A549 (cell line): ENCODE results near the gene ELMOD2. TPM values are rescaled to one million over a fixed set of nuclear protein-coding genes. Genes with fewer than 3 reads are reported as not detected.

Source experiments
- ATAC-seq, 2 experiments: fragments of 200-7000 bp in 1 of 2; fragments of >200 bp in 1 of 2; cut with Nextera tagmentation in 1 of 2; cut with Tn5 transposase in 1 of 2; 3 replicates each; pipeline versions ENCODE4 v1.8.0 to v1.9.1; 2018 to 2020; ENCODE audit warnings: mild to moderate bottlenecking in 1 of 2, moderate library complexity in 1 of 2
- CTCF ChIA-PET: fragments of 300-600 bp; sonication (Branson Sonifier 250); formaldehyde crosslinking; extraction: SDS; loops from one replicate; lab custom pipeline; 2021; ENCODE audit warnings: antibody characterized with exemption, inconsistent platforms; lab: Yijun Ruan, JAX
- POLR2A ChIA-PET: fragments of 350-600 bp; formaldehyde crosslinking; extraction: SDS; loops from one replicate; lab custom pipeline; 2021; ENCODE audit warnings: antibody characterized with exemption, inconsistent platforms; lab: Yijun Ruan, JAX
- DNase-seq, 2 experiments: peaks; one replicate each; pipeline versions ENCODE4 v3.0.0 to v3.0.0-alpha.2; 2011 to 2016; ENCODE audit warnings: low read depth in 1 of 2, low spot score in 1 of 2
- FAIRE-seq: peaks from 2 replicates; lab custom pipeline; 2011; peaks lifted over from hg19 to GRCh38; lab: Jason Lieb, UNC
- H3K27ac ChIP-seq, 2 experiments: fragments of >200 bp; sonication (Bioruptor Twin); formaldehyde crosslinking; 3 replicates each; pipeline ENCODE4 v1.5.1; 2016 to 2017
- H3K4me1 ChIP-seq: fragments of >200 bp; sonication (Bioruptor Twin); formaldehyde crosslinking; 3 replicates; pipeline ENCODE4 v1.6.1; 2016
- H3K4me2 ChIP-seq: fragments of >200 bp; sonication (Bioruptor Twin); formaldehyde crosslinking; 3 replicates; pipeline ENCODE4 v1.6.1; 2016
- H3K4me3 ChIP-seq: fragments of >200 bp; sonication (Bioruptor Twin); formaldehyde crosslinking; 3 replicates; pipeline ENCODE4 v1.5.1; 2016
- H3K9me3 ChIP-seq: fragments of >200 bp; sonication (Bioruptor Twin); formaldehyde crosslinking; 3 replicates; pipeline ENCODE4 v1.6.1; 2016
- BCL3 ChIP-seq: fragments of >200 bp; sonication (Bioruptor Twin); formaldehyde crosslinking; IDR thresholded peaks from 3 replicates; pipeline ENCODE4 v1.6.1; 2016
- CBX8 ChIP-seq: fragments of 200-600 bp; sonication (generic); IDR thresholded peaks from 2 replicates; pipeline ENCODE4 v1.6.1; 2016
- CHD2 ChIP-seq: fragments of 150-350 bp; IDR thresholded peaks from 2 replicates; pipeline ENCODE4 v1.6.1; 2014; ENCODE audit warnings: low read length; ENCODE audit not compliant: partially characterized antibody
- CHD4 ChIP-seq: fragments of 200-600 bp; sonication (generic); IDR thresholded peaks from 2 replicates; pipeline ENCODE4 v1.6.1; 2016; ENCODE audit warnings: antibody characterized with exemption, mild to moderate bottlenecking, borderline replicate concordance
- CTCF ChIP-seq: fragments of >200 bp; sonication (Bioruptor Twin); formaldehyde crosslinking; IDR thresholded peaks from 3 replicates; pipeline ENCODE4 v1.5.1; 2016
- EHF ChIP-seq: fragments of 250-450 bp; sonication (Bioruptor Pico); IDR thresholded peaks from 2 replicates; pipeline ENCODE4 v1.5.0; 2020; ENCODE audit warnings: mild to moderate bottlenecking
- EHMT2 ChIP-seq: fragments of 200-600 bp; sonication (generic); IDR thresholded peaks from 2 replicates; pipeline ENCODE4 v1.6.1; 2016; ENCODE audit warnings: antibody characterized with exemption, low read depth, mild to moderate bottlenecking, moderate library complexity
- ELK1 ChIP-seq: fragments of 150-350 bp; IDR thresholded peaks from 2 replicates; pipeline ENCODE4 v1.6.1; 2014; ENCODE audit warnings: low read depth, mild to moderate bottlenecking, low read length
- ESRRA ChIP-seq: fragments of 150-350 bp; IDR thresholded peaks from 2 replicates; pipeline ENCODE4 v1.6.1; 2014; ENCODE audit warnings: mild to moderate bottlenecking, low read length, borderline replicate concordance
- FOSB ChIP-seq: fragments of 250-450 bp; sonication (Bioruptor Pico); IDR thresholded peaks from 2 replicates; pipeline ENCODE4 v1.5.0; 2020; ENCODE audit warnings: mild to moderate bottlenecking, moderate library complexity
- FOSL2 ChIP-seq, 2 experiments: fragments of 450-650 bp in 1 of 2; fragments of >200 bp in 1 of 2; sonication (Bioruptor Twin) in 1 of 2; formaldehyde crosslinking; IDR thresholded peaks; 2 replicates each; pipeline versions ENCODE4 v1.5.0 to v1.6.1; 2016 to 2020; ENCODE audit warnings: mild to moderate bottlenecking in 1 of 2, moderate library complexity in 1 of 2
- HES2 ChIP-seq: fragments of >200 bp; sonication (Bioruptor Twin); formaldehyde crosslinking; IDR thresholded peaks from 2 replicates; pipeline ENCODE4 v1.6.1; 2016
- HOXA7 ChIP-seq: fragments of 250-450 bp; sonication (Bioruptor Pico); IDR thresholded peaks from 2 replicates; pipeline ENCODE4 v1.5.0; 2020; ENCODE audit warnings: mild to moderate bottlenecking, moderate library complexity
- HOXB13 ChIP-seq: fragments of 250-450 bp; sonication (Bioruptor Pico); IDR thresholded peaks from 2 replicates; pipeline ENCODE4 v1.5.0; 2020; ENCODE audit warnings: low read depth, mild to moderate bottlenecking, moderate library complexity
- HOXB5 ChIP-seq: fragments of 250-450 bp; sonication (Bioruptor Pico); IDR thresholded peaks from 2 replicates; pipeline ENCODE4 v1.5.0; 2020; ENCODE audit warnings: mild to moderate bottlenecking, moderate library complexity
- KDM5A ChIP-seq: fragments of 200-600 bp; sonication (generic); IDR thresholded peaks from 2 replicates; pipeline ENCODE4 v1.6.1; 2016; ENCODE audit warnings: antibody characterized with exemption, mild to moderate bottlenecking
- MAFK ChIP-seq: fragments of 450-650 bp; IDR thresholded peaks from 2 replicates; pipeline ENCODE4 v1.6.1; 2014; ENCODE audit not compliant: partially characterized antibody
- MAX ChIP-seq: IDR thresholded peaks from 2 replicates; pipeline ENCODE4 v1.6.1; 2012
- MAZ ChIP-seq: fragments of 150-350 bp; IDR thresholded peaks from 2 replicates; pipeline ENCODE4 v1.6.1; 2014; ENCODE audit warnings: antibody characterized with exemption, low read depth, low read length, borderline replicate concordance
- MYC ChIP-seq: IDR thresholded peaks from 2 replicates; pipeline ENCODE4 v1.6.1; 2012; ENCODE audit warnings: mild to moderate bottlenecking, inconsistent platforms, low read length, improper control_type of control experiment, borderline replicate concordance
- NFE2L2 ChIP-seq: fragments of 150-350 bp; conservative IDR thresholded peaks from 2 replicates; pipeline ENCODE4 v1.6.1; 2014; ENCODE audit warnings: low read length
- PHF8 ChIP-seq: fragments of 200-600 bp; sonication (generic); IDR thresholded peaks from 2 replicates; pipeline ENCODE4 v1.6.1; 2016; ENCODE audit warnings: low read depth, mild to moderate bottlenecking, antibody characterized with exemption, moderate library complexity, borderline replicate concordance
- SMC3 ChIP-seq: fragments of >200 bp; sonication (Bioruptor Twin); formaldehyde crosslinking; IDR thresholded peaks from 3 replicates; pipeline ENCODE4 v1.6.1; 2018; ENCODE audit warnings: inconsistent platforms
- TFCP2L1 ChIP-seq: fragments of 250-450 bp; sonication (Bioruptor Pico); IDR thresholded peaks from 2 replicates; pipeline ENCODE4 v1.5.0; 2021; ENCODE audit warnings: mild to moderate bottlenecking
- TP53 ChIP-seq: fragments of 250-450 bp; sonication (Bioruptor Pico); IDR thresholded peaks from 2 replicates; pipeline ENCODE4 v1.5.0; 2021; ENCODE audit warnings: mild to moderate bottlenecking, moderate library complexity
- USF2 ChIP-seq: fragments of 450-650 bp; IDR thresholded peaks from 2 replicates; pipeline ENCODE4 v1.6.1; 2014; ENCODE audit warnings: antibody characterized with exemption
- ZC3H11A ChIP-seq: fragments of 450-650 bp; IDR thresholded peaks from 2 replicates; pipeline ENCODE4 v1.6.1; 2014; ENCODE audit warnings: antibody characterized with exemption, mild to moderate bottlenecking
- ZSCAN20 ChIP-seq: fragments of 250-450 bp; sonication (Bioruptor Pico); IDR thresholded peaks from 2 replicates; pipeline ENCODE4 v1.8.0; 2022; ENCODE audit warnings: mild to moderate bottlenecking, moderate library complexity
- WGBS: methylation state at CpG from one replicate; pipeline ENCODE4 v1.1.6; 2017; ENCODE audit errors: missing lambda C conversion rate; 5-methylcytosine and 5-hydroxymethylcytosine counted together
- polyA plus RNA-seq, 4 experiments: library from polyadenylated mRNA; depleted of rRNA in 3 of 4; stranded (reverse); fragments of >200 nt; fragmentation: RNase III in 1 of 4; extraction: RNeasy Plus Mini Kit Qiagen cat#74134 plus additional on column Dnase treatment in 1 of 4; gene quantifications; 2 replicates in 3 of 4; 3 replicates in 1 of 4; pipeline ENCODE4 v1.2.3, GENCODE V29; 2011 to 2017

Gene ELMOD2
- polyA plus RNA-seq, 2 of the 4 experiments (the other 2 are of a cell fraction) = 11.8 to 36.6 TPM

GRCh38 chr4:140569307-140569638, 45.3 kb downstream of the ELMOD2 start:
- no peak for DNase-seq
- Histone ChIP-seq H3K9me3 (peaks cover 8% of the 10 kb centered on the region; the same call in 2 of the 3 replicates), H3K27ac (no peak overlapping the region), H3K4me2 (peak overlapping the region; percentile 62), H3K4me1 (no peaks in the 10 kb centered on the region), H3K4me3 (peak overlapping the region; percentile 36)
- TF ChIP-seq MAZ (no peak), HOXB5 (no peak), ELK1 (no peak), TP53 (CRISPR knock-in tag) (no peak), CHD2 (no peak), EHMT2 (no peak), NFE2L2 (no peak), FOSB (CRISPR knock-in tag) (no peak), CBX8 (no peak), ZSCAN20 (CRISPR knock-in tag) (no peak), HOXB13 (CRISPR knock-in tag) (no peak), PHF8 (no peak), HOXA7 (CRISPR knock-in tag) (no peak), KDM5A (no peak)
- ChIA-PET CTCF (interaction anchor here (1.5 kb wide), 1 partner anchor 22 kb away, joined by 4 read pairs; no protein-coding TSS in a partner anchor), POLR2A (no interaction called here)
- 83% methylated on average over 7 of the region's 7 CpGs for WGBS
- ATAC-seq = no peak
- no peak for FAIRE-seq

GRCh38 chr4:140571620-140572019, 47.7 kb downstream of the ELMOD2 start:
- no peak for FAIRE-seq
- TF ChIP-seq MAX (no peak), NFE2L2 (no peak), CBX8 (no peak), TFCP2L1 (CRISPR knock-in tag) (no peak), BCL3 (no peak)

GRCh38 chr4:140575489-140575888, 51.5 kb downstream of the ELMOD2 start:
- FAIRE-seq (no peak), DNase-seq (no peak), ATAC-seq (no peak)
- CTCF ChIA-PET = interaction anchor here (0.7 kb wide), 1 partner anchor 861 kb away, joined by 3 read pairs; no protein-coding TSS in a partner anchor
- H3K27ac ChIP-seq = no peak overlapping the region
- POLR2A ChIA-PET = interaction anchor here (0.7 kb wide), 1 partner anchor 19 kb away, joined by 3 read pairs; no protein-coding TSS in a partner anchor
- TF ChIP-seq FOSL2 (IDR thresholded peaks at IDR 0.05) (no peak), FOSL2 (CRISPR knock-in tag; IDR thresholded peaks at IDR 0.05) (no peak), TP53 (CRISPR knock-in tag) (no peak), CTCF (no peak), MYC (no peak), MAFK (no peak), ESRRA (no peak), USF2 (no peak), HOXB13 (CRISPR knock-in tag) (no peak), HES2 (no peak), EHMT2 (no peak), FOSB (CRISPR knock-in tag) (no peak), ELK1 (no peak), ZC3H11A (no peak), CHD4 (no peak), EHF (CRISPR knock-in tag) (no peak), SMC3 (no peak)
- 25% methylated on average over 4 of the region's 4 CpGs for WGBS
- no peaks in the 10 kb centered on the region for H3K4me1 ChIP-seq
- no peak overlapping the region for H3K4me2 ChIP-seq
- peaks cover 8% of the 10 kb centered on the region; the same call in 2 of the 3 replicates for H3K9me3 ChIP-seq
- no peak overlapping the region for H3K4me3 ChIP-seq

More at GRCh38 chr4:140571620-140572019, 47.7 kb downstream of the ELMOD2 start:
- 7% methylated on average over 2 of the region's 2 CpGs for WGBS
- Histone ChIP-seq H3K9me3 (peaks cover 8% of the 10 kb centered on the region; the same call in 2 of the 3 replicates), H3K4me3 (no peak overlapping the region), H3K4me2 (no peak overlapping the region), H3K4me1 (no peaks in the 10 kb centered on the region), H3K27ac (no peak overlapping the region)
- CTCF ChIA-PET = no interaction called here
- POLR2A ChIA-PET = no interaction called here
- DNase-seq (no peak), ATAC-seq (no peak)
